GM19467 (cell line): Measurements from ENCODE around the gene ST14.

Source experiments
- ATAC-seq: cut with Tn5 transposase; IDR thresholded peaks from one replicate; pipeline ENCODE4 v1.9.1; 2021; ENCODE audit warnings: mild to moderate bottlenecking, moderate library complexity; ENCODE audit not compliant: unreplicated experiment

Gene ST14

GRCh38 chr11:130159657-130160497, at the start of gene ST14:
TSS of gene ST14 (plus strand) at chr11:130159782. CDS start at chr11:130159980, 198 bp downstream.
- ATAC-seq = no peak

- no peak for ATAC-seq
These were observed 49.1 kb upstream of the ST14 start for GRCh38 chr11:130110339-130111108.

- ATAC-seq = no peak
These were observed 47.3 kb upstream of the ST14 start for GRCh38 chr11:130112071-130112830.

GRCh38 chr11:130114281-130114680, 45.3 kb upstream of the ST14 start:
- ATAC-seq = no peak

GRCh38 chr11:130114726-130115125, 44.9 kb upstream of the ST14 start:
- ATAC-seq = no peak

- no peak for ATAC-seq
These were observed 44.4 kb upstream of the ST14 start for GRCh38 chr11:130115218-130115617.

- ATAC-seq = peak; percentile 80
These were observed 41.4 kb upstream of the ST14 start for GRCh38 chr11:130118165-130118564.

- peak; percentile 46 for ATAC-seq
These were observed 40.8 kb upstream of the ST14 start for GRCh38 chr11:130118636-130119387.

- ATAC-seq = no peak
These were observed 39.5 kb upstream of the ST14 start for GRCh38 chr11:130120045-130120444.

- ATAC-seq = no peak
These were observed 38.1 kb upstream of the ST14 start for GRCh38 chr11:130121445-130121978.

- no peak for ATAC-seq
These were observed 37.4 kb upstream of the ST14 start for GRCh38 chr11:130122141-130122575.

GRCh38 chr11:130123414-130124040, 36.1 kb upstream of the ST14 start:
- ATAC-seq = no peak

GRCh38 chr11:130124096-130124495, 35.5 kb upstream of the ST14 start:
- no peak for ATAC-seq

- ATAC-seq = no peak
These were observed 33.9 kb upstream of the ST14 start for GRCh38 chr11:130125638-130126037.

- no peak for ATAC-seq
These were observed 33.1 kb upstream of the ST14 start for GRCh38 chr11:130126516-130126915.

GRCh38 chr11:130127509-130127908, 32.1 kb upstream of the ST14 start:
- no peak for ATAC-seq

- ATAC-seq = no peak
These were observed 31.0 kb upstream of the ST14 start for GRCh38 chr11:130128626-130129025.

GRCh38 chr11:130129922-130130321, 29.7 kb upstream of the ST14 start:
- no peak for ATAC-seq

- no peak for ATAC-seq
These were observed 27.4 kb upstream of the ST14 start for GRCh38 chr11:130131961-130132850.
